ENCODE data around the gene CCDC30. TPM values are rescaled to one million over a fixed set of nuclear protein-coding genes. Genes with fewer than 3 reads are reported as not detected.
A peak's percentile ranks its signal among the peaks of the same experiment; 100 is the strongest.

The CCDC30 gene
- total and polyA plus RNA-seq, 9 of the 15 experiments (the other 6 are each of a cell fraction or from before 2014, with no cell fraction given), result 0.05 to 0.91 (median 0.24) TPM

- no peak for TF ChIP-seq CCAR2 (IDR thresholded peaks at IDR 0.05; ENCODE audit: low read depth, low read length)
- no peak for TF ChIP-seq ETV1 (tag; conservative IDR thresholded peaks at IDR 0.05; ENCODE audit: low read depth)
- TF ChIP-seq KLF10 (CRISPR knock-in tag; IDR thresholded peaks at IDR 0.05), result no peak
- TF ChIP-seq, protein P1, sequence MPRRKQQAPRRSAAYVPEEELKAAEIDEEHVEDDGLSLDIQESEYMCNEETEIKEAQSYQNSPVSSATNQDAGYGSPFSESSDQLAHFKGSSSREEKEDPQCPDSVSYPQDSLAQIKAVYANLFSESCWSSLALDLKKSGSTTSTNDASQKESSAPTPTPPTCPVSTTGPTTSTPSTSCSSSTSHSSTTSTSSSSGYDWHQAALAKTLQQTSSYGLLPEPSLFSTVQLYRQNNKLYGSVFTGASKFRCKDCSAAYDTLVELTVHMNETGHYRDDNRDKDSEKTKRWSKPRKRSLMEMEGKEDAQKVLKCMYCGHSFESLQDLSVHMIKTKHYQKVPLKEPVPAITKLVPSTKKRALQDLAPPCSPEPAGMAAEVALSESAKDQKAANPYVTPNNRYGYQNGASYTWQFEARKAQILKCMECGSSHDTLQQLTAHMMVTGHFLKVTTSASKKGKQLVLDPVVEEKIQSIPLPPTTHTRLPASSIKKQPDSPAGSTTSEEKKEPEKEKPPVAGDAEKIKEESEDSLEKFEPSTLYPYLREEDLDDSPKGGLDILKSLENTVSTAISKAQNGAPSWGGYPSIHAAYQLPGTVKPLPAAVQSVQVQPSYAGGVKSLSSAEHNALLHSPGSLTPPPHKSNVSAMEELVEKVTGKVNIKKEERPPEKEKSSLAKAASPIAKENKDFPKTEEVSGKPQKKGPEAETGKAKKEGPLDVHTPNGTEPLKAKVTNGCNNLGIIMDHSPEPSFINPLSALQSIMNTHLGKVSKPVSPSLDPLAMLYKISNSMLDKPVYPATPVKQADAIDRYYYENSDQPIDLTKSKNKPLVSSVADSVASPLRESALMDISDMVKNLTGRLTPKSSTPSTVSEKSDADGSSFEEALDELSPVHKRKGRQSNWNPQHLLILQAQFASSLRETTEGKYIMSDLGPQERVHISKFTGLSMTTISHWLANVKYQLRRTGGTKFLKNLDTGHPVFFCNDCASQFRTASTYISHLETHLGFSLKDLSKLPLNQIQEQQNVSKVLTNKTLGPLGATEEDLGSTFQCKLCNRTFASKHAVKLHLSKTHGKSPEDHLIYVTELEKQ (CRISPR knock-in tag; IDR thresholded peaks at IDR 0.05), result no peak
- TF ChIP-seq, protein P2, sequence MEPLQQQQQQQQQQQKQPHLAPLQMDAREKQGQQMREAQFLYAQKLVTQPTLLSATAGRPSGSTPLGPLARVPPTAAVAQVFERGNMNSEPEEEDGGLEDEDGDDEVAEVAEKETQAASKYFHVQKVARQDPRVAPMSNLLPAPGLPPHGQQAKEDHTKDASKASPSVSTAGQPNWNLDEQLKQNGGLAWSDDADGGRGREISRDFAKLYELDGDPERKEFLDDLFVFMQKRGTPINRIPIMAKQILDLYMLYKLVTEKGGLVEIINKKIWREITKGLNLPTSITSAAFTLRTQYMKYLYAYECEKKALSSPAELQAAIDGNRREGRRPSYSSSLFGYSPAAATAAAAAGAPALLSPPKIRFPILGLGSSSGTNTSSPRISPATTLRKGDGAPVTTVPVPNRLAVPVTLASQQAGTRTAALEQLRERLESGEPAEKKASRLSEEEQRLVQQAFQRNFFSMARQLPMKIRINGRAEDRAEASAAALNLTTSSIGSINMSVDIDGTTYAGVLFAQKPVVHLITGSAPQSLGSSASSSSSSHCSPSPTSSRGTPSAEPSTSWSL (CRISPR knock-in tag; IDR thresholded peaks at IDR 0.05; ENCODE audit: borderline replicate concordance), result no peak
- no peak for TF ChIP-seq NR1H2 (CRISPR knock-in tag; IDR thresholded peaks at IDR 0.05)
- no peak for TF ChIP-seq FUS (optimal IDR thresholded peaks at IDR 0.05; ENCODE audit: low read depth, low read length)
- no peak for TF ChIP-seq ZNF551 (CRISPR knock-in tag; IDR thresholded peaks at IDR 0.05)
- TF ChIP-seq ZNF785 (CRISPR knock-in tag; IDR thresholded peaks at IDR 0.05), result no peak
- TF ChIP-seq, protein P3, sequence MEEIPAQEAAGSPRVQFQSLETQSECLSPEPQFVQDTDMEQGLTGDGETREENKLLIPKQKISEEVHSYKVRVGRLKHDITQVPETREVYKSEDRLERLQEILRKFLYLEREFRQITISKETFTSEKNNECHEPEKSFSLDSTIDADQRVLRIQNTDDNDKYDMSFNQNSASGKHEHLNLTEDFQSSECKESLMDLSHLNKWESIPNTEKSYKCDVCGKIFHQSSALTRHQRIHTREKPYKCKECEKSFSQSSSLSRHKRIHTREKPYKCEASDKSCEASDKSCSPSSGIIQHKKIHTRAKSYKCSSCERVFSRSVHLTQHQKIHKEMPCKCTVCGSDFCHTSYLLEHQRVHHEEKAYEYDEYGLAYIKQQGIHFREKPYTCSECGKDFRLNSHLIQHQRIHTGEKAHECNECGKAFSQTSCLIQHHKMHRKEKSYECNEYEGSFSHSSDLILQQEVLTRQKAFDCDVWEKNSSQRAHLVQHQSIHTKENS (CRISPR knock-in tag; IDR thresholded peaks at IDR 0.05), result no peak
- TF ChIP-seq, protein P4, sequence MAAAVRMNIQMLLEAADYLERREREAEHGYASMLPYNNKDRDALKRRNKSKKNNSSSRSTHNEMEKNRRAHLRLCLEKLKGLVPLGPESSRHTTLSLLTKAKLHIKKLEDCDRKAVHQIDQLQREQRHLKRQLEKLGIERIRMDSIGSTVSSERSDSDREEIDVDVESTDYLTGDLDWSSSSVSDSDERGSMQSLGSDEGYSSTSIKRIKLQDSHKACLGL (CRISPR knock-in tag; IDR thresholded peaks at IDR 0.05; ENCODE audit: borderline replicate concordance, poor library complexity, severe bottlenecking), result peak; percentile 95
- no peak for TF ChIP-seq TSC22D4 (tag; IDR thresholded peaks at IDR 0.05)
- no peak for TF ChIP-seq ZNF140 (CRISPR knock-in tag; IDR thresholded peaks at IDR 0.05)
- TF ChIP-seq DDX20 (tag; IDR thresholded peaks at IDR 0.05; ENCODE audit: low read depth), result no peak
- TF ChIP-seq POLR2A (conservative IDR thresholded peaks at IDR 0.05), result peak; percentile 65
- TF ChIP-seq ZNF644 (tag; IDR thresholded peaks at IDR 0.05; ENCODE audit: low read depth), result no peak
- TF ChIP-seq HDAC1 (IDR thresholded peaks at IDR 0.05), result peak; percentile 85 to 99
- TF ChIP-seq THAP12 (CRISPR knock-in tag; IDR thresholded peaks at IDR 0.05), result 0 out of 2 replicates have a peak, but pooled peaks have one; percentile 16
Observed at GRCh38 chr1:42682739-42683531, 219.8 kb downstream of the CCDC30 start (continued).
